ENCODE measurements around the gene NIFK.
"Not testable (repeated sequence)": the region's sequence is repeated elsewhere in the genome, so short reads cannot be mapped to it uniquely, and the experiment has no call there.

NIFK gene

GRCh38 chr2:121731366-121731765 lies 5.3 kb downstream of the NIFK start:
- DNase-seq = no peak

GRCh38 chr2:121727950-121728349 lies 8.7 kb downstream of the NIFK start:
- DNase-seq = no peak

- DNase-seq = no peak
Measured at GRCh38 chr2:121727332-121727731, 9.3 kb downstream of the NIFK start.

DNA sequence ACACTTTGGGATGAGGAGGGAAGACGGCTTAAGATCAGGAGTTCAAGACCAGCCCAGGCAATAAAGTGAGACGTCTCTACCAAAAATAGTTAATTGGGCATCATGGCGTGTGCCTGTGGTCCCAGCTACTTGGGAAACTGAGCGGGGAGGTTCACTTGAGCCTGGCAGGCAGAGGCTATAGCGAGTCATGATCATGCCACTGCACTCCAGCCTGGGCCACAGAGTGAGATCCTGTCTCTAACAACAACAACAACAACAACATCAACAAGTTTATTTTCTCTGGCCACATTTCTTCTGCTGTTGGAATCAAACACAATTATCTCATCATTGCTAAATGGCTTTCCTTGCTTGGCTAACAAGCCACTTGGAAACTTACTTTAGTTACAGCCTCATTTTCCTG lies 13.4 kb downstream of the NIFK start:
- DNase-seq = peak in 1 of 14 donors; percentile 30

- DNase-seq = no peak
Measured at GRCh38 chr2:121722479-121722878, 14.2 kb downstream of the NIFK start.

GRCh38 chr2:121721926-121722325 lies 14.7 kb downstream of the NIFK start:
- DNase-seq = no peak

GRCh38 chr2:121717529-121717928 lies 19.1 kb downstream of the NIFK start:
- DNase-seq = no peak

DNA sequence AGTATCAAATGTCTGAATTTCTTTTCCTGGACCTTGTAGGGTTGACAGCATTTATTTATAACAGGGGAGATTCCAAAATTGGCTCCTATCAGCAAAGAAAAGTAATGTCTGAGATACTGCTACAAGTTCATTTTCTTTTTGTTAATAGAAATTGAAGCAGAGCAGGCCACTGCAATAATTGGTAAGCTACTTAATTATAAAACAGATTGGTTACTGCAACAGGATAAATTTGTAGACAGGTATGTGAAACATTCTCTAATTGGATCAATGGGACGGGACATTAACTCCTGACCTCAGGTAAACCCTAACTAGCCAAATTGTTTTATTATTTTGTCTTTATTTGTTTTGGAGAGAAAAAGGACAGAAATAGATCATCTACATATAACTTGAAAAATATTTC lies 20.5 kb downstream of the NIFK start:
- DNase-seq = no peak

- not testable (repeated sequence) for DNase-seq
Measured at GRCh38 chr2:121711481-121711880, 25.2 kb downstream of the NIFK start.

GRCh38 chr2:121710470-121711170 lies 26.1 kb downstream of the NIFK start:
- no peak for DNase-seq

DNA sequence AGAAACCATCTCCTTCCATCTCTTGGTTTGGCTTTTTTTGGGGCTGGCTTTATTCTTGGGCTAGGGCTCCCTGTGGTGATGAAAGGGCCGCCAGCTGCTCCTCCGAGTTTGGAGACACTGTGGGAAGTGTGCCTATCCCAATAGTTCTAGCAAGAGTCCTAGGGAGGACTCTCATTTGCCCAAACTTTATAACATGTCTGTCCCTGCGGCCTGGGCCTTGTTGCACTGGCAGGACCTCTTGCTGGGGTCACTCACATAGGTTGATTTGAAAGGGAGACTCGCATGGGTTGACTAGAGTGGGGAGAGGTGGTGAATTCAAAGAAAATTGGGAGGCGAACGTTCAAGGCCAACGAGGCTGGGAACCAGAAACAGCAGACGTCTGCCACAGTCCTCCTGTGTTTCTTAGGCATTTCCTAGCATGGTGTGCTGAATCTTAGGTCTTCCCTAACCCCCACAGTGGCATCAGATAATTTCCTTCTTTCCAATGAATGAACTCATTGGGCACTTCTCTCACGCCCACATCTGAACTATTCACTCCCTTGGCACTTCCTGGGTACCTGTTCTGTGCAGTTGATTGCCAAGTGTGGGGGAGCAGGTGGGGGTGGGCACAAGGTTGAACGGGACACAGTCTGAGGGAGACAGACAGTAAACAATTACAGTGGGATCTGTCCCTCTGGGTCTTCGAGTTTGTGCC lies 26.8 kb downstream of the NIFK start:
- DNase-seq = no peak

GRCh38 chr2:121707920-121708361 lies 28.7 kb downstream of the NIFK start:
- no peak for DNase-seq

DNA sequence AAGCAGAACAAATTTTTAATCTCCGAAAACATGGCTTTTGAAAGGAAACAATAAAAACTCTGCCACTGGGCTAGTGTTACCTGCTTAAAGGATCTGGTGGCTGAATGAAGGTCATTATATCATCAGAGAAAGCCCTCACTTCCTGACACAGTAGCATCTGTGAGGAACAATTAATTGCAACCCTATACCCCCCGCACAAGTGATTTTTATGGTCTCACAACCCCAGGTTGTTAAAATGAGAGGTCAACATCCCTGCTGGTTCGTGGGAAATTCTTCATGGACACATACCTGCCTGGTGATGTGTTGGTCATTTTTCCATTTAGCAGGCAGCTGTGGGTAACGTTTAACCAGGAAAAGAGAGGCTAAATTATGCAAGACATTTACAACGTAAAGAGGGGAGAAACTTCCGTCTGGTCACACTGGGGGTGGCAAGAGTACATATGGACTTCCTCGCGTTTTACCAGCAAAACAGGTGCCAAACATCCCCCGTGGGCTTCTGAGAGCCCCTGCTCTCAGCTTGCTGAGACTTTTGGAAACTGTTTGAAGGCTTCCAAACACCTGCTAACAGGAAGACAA lies 29.2 kb downstream of the NIFK start:
- no peak for DNase-seq

DNA sequence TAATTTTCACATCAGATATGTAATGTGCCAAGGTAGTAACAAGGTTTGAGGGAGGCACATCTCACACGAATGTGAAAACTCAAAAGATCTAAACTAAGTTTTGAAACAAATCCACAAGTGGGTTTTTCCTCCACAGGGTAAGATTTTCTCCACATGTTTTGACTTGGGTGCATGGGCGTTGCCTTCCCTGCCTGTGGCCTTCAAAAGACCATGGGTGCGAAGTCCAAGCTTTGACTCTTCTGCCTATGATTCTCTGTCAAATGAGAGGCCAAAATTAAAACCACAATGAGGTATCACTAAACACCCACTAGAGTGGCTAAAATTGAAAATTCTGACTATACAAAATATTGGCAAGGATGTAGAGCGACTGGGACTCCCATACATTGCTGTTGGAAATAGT lies 30.7 kb downstream of the NIFK start:
- DNase-seq = no peak

DNA sequence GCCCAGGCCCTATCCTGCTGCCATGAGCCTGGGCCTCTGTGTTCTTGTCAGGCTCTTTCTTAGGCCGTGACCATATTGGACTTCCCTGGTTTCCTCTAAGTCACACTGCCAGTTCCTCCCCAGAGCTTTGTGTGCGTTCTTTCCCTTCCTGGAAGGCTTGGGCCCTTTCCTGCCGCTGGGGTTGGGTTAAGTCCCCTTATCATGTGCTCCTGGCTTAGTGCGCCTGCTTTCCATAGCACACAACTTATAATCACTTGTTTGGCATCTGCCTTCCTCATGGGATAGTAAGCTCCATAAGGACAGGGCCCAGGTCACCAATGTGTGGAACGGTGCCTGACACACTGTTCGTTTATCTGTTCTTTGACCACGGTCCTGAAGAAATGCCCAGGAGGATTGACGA lies 31.3 kb downstream of the NIFK start:
- DNase-seq = no peak

GRCh38 chr2:121701761-121702160 lies 34.9 kb downstream of the NIFK start:
- DNase-seq = not testable (repeated sequence)

DNA sequence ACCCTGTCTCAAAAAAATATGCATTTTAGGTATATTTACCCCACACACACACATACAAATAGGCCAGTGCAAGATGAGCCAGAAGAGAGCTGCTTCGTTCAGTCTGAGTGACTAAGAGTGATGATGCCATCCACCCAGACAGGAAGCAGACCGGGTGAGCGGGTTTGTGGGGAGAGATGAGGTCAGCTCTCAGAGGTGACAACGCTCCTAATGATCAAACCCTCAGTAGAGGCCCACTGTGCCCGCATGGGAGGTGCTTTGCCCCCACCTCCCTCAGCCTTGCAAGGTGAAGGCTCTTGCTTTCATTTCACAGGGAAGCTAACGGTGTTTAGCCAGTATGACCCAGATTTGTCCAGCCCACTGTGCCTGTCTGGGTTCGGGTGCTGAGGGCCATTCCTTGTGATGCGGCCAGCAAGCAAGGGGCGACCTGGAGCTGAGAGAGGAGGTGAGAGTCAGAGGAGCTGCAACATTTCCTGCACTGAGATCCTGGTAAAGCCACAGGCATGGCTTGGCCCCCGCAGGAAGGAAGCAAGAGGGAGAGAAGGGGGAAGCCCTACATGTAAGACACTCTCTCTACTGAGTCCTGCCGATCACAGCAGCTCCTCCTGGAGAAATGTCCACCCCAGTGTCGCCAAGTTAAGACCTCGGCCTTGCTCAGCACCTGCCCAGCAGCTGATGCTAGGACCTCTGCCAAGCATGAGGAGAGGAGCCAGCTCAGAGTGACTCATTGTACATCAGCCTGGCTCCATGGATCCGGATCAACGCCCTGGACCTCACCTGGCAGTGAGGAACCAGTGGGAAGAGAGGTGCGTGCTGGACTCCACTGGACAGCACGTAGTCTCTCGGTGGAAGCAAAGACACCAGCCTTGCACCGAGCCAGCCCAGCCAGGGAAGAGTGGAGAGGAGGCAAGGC lies 37.0 kb downstream of the NIFK start:
- DNase-seq = peak in 2 of 14 donors; percentile 1 to 26

GRCh38 chr2:121698318-121698930 lies 38.3 kb downstream of the NIFK start:
- DNase-seq = no peak

DNA sequence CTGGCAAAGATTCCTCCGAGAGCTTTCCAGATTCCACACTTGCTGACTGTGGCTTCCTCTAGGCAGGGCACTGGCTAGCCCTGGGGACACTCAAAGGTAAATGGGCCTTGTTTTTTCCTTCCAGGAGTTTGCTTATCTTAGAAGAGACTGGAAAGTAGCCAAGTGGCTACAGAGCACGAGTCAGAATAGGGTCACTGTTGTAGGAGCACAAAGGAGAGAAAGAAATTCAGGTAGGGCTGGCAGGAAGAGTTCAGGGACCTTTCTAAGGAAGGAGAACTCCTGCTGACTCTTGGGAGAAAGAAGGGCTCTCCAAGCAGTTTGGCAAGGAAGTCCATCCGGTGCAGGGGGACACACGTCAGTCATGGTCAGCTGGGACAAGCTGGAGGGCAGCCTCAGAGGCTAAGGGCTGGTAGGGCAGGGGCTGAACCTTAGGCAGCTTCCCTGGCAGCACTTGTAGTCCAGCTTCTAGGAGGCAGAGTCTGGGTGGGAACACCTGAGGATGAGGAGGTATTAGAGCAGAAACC lies 39.5 kb downstream of the NIFK start:
- no peak for DNase-seq

DNA sequence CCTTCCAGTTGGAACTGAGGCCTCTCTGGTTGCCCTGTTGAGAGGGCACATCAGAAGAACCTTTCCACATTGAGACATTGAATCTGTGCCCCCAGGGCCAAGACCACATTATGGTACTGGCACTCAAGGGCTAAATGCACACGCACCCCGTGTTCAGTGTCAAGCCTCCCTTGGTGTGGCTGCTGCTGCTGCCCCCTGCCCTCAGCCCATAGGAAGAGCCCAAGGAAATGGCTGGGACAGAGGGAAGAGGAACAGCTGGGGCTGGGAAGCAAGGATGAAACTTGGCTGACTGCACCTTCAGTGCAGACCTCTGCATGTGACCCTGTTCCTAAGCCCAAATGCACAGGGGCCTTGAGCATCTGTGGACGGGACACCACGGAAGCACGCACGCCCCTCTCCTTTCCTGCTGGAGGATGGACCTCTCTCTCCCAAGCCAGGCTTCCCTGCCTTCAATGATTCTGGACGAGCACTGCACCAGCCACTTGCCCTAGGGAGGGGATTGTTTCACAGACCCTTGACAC lies 40.2 kb downstream of the NIFK start:
- no peak for DNase-seq

GRCh38 chr2:121695171-121695451 lies 41.6 kb downstream of the NIFK start:
- peak in 1 of 14 donors; percentile 36 for DNase-seq

Measured in C1 segment of cervical spinal cord (tissue), 14 donors.